Lower leg skin (tissue), 3 donors: ENCODE data around the gene HERC2.

Experiments
- POLR2A ChIP-seq, 2 donors: fragments of 450-650 bp; IDR thresholded peaks; one replicate each; pipeline ENCODE4 v1.6.1; 2016 to 2017; ENCODE audit warnings: antibody characterized with exemption in 2 of 2, mild to moderate bottlenecking in 1 of 2, moderate library complexity in 1 of 2
- TF ChIP-seq, protein P1 (sequence below), 3 donors: fragments of 450-650 bp; IDR thresholded peaks; one replicate each; pipeline ENCODE4 v1.5.1; 2016; ENCODE audit warnings: antibody characterized with exemption in 3 of 3, mild to moderate bottlenecking in 3 of 3, moderate library complexity in 2 of 3

DNA sequence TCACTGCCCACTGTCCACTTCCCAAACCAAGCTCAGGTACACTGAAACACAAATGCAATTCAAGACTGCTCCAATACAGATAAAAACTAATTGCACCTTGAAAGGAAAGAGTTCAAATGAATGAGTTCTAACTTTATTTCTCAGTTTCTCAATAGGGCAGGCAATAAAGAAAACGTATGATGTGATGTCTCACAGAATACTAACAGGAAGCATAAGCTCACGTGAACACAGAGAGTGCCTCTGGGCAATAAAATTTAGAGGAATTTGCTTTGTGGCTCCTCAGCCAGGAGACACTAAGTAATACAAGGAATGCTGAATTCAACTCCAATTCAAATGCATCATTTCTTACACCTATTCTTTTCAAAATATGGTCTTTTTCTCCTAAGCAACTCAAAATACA, 140.6 kb downstream of the HERC2 start:
- TF ChIP-seq POLR2A (IDR thresholded peaks at IDR 0.05), result no peak
- TF ChIP-seq, protein P1, sequence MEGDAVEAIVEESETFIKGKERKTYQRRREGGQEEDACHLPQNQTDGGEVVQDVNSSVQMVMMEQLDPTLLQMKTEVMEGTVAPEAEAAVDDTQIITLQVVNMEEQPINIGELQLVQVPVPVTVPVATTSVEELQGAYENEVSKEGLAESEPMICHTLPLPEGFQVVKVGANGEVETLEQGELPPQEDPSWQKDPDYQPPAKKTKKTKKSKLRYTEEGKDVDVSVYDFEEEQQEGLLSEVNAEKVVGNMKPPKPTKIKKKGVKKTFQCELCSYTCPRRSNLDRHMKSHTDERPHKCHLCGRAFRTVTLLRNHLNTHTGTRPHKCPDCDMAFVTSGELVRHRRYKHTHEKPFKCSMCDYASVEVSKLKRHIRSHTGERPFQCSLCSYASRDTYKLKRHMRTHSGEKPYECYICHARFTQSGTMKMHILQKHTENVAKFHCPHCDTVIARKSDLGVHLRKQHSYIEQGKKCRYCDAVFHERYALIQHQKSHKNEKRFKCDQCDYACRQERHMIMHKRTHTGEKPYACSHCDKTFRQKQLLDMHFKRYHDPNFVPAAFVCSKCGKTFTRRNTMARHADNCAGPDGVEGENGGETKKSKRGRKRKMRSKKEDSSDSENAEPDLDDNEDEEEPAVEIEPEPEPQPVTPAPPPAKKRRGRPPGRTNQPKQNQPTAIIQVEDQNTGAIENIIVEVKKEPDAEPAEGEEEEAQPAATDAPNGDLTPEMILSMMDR (IDR thresholded peaks at IDR 0.05), result no peak
